Ascending aorta (tissue), 2 donors: ENCODE measurements around the gene ZEB2. TPM values are rescaled to one million over a fixed set of nuclear protein-coding genes. Genes with fewer than 3 reads are reported as not detected.

Experiments
- DNase-seq, 2 donors: peaks; one replicate each; pipeline ENCODE4 v3.0.0-alpha.2; 2019; ENCODE audit warnings: low spot score in 2 of 2
- H3K27ac ChIP-seq, 2 donors: fragments of 200-600 bp; sonication (generic); one replicate each; pipeline ENCODE4 v1.5.1; 2016 to 2017; ENCODE audit warnings: mild to moderate bottlenecking in 1 of 2
- H3K27me3 ChIP-seq: fragments of 200-600 bp; sonication (generic); one replicate; pipeline ENCODE4 v1.5.1; 2017
- H3K36me3 ChIP-seq, 2 donors: fragments of 200-600 bp; sonication (generic); one replicate each; pipeline ENCODE4 v1.5.1; 2016
- H3K4me1 ChIP-seq, 2 donors: fragments of 200-600 bp; sonication (generic); one replicate each; pipeline ENCODE4 v1.5.1; 2016 to 2017; ENCODE audit warnings: mild to moderate bottlenecking in 1 of 2
- H3K4me3 ChIP-seq, 2 donors: fragments of 200-600 bp; sonication (generic); one replicate each; pipeline ENCODE4 v1.5.1; 2016 to 2017; ENCODE audit warnings: mild to moderate bottlenecking in 1 of 2
- H3K9me3 ChIP-seq, 2 donors: fragments of 200-600 bp; sonication (generic); one replicate each; pipeline ENCODE4 v1.5.1; 2016
- CTCF ChIP-seq, 3 experiments: fragments of 200-600 bp in 2 of 3; fragments of 450-650 bp in 1 of 3; sonication (generic) in 2 of 3; IDR thresholded peaks; one replicate each; pipeline ENCODE4 v1.5.1; 2016 to 2019; ENCODE audit warnings: antibody characterized with exemption in 3 of 3, mild to moderate bottlenecking in 1 of 3, moderate library complexity in 1 of 3
- intact Hi-C: fragments of 100-400 bp; cut with DNase I; formaldehyde crosslinking; loops from one replicate; pipeline ENCODE4 v1.15.1; 2023
- total RNA-seq: library from RNA; depleted of rRNA; stranded (reverse); fragments of >200 nt; gene quantifications from one replicate; pipeline ENCODE4 v1.1.0, GENCODE V29; 2016

ZEB2 gene
- total RNA-seq, 1 donor from 2014 or later: 74.6 TPM

GRCh38 chr2:144476682-144477081 lies 43.2 kb downstream of the ZEB2 start:
- peak overlapping the region in 1 of 2 donors; percentile 6 for H3K27ac ChIP-seq
- no peak overlapping the region for H3K4me3 ChIP-seq
- intact Hi-C loops: no loop called here
- H3K27me3 ChIP-seq: no peaks in the 10 kb centered on the region
- H3K4me1 ChIP-seq: peaks cover 6 to 51% of the 10 kb centered on the region in 2 donors
- no peak for DNase-seq
- TF ChIP-seq CTCF (IDR thresholded peaks at IDR 0.05): no peak
- no peaks in the 10 kb centered on the region for H3K36me3 ChIP-seq
- no peaks in the 10 kb centered on the region for H3K9me3 ChIP-seq

DNA sequence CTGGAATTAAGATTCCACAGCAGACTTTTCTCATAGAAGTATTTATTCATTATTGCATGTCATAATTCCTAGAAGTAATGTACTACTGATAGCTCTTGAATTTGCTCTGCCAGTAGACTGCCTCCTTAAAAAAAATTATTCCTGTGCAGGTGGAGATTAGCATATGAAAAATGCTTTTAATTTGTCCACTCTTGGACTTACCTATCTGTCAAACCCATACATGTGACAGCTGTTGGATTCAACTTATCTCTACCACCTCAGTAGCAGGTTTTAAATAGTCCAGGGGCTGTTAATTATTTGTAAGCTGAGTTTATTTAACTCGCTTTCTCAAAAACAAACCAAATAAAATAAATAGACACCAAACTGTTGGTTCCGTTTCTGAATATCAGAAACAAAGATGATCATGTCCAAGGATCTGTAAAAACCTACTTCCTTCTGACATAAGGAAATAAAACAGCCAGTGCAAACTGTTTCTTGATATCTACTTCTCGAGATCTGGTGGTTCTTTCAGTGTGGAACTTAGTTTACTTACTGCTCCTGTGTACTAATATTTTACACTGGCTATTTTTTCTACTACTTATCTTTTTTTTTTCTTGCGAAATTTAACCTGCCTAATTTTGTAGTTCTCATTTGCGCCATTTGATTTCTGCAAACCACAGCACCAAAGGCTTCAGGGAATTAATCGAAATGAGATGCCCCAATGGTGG lies 44.2 kb downstream of the ZEB2 start:
- Histone ChIP-seq H3K27me3 (no peaks in the 10 kb centered on the region), H3K36me3 (no peaks in the 10 kb centered on the region), H3K4me1 (peaks cover 6 to 47% of the 10 kb centered on the region in 2 donors), H3K27ac (peak overlapping the region in 1 of 2 donors; percentile 7), H3K9me3 (no peaks in the 10 kb centered on the region), H3K4me3 (no peak overlapping the region)
- TF ChIP-seq CTCF (IDR thresholded peaks at IDR 0.05): no peak
- intact Hi-C loops: no loop called here
- no peak for DNase-seq

GRCh38 chr2:144475044-144475443 lies 44.9 kb downstream of the ZEB2 start:
- no peak for TF ChIP-seq CTCF (IDR thresholded peaks at IDR 0.05)
- no peaks in the 10 kb centered on the region for H3K27me3 ChIP-seq
- no peaks in the 10 kb centered on the region for H3K9me3 ChIP-seq
- intact Hi-C loops: no loop called here
- no peak overlapping the region for H3K4me3 ChIP-seq
- H3K27ac ChIP-seq: no peak overlapping the region
- H3K36me3 ChIP-seq: no peaks in the 10 kb centered on the region
- no peak for DNase-seq
- peaks cover 3 to 46% of the 10 kb centered on the region in 2 donors for H3K4me1 ChIP-seq

DNA sequence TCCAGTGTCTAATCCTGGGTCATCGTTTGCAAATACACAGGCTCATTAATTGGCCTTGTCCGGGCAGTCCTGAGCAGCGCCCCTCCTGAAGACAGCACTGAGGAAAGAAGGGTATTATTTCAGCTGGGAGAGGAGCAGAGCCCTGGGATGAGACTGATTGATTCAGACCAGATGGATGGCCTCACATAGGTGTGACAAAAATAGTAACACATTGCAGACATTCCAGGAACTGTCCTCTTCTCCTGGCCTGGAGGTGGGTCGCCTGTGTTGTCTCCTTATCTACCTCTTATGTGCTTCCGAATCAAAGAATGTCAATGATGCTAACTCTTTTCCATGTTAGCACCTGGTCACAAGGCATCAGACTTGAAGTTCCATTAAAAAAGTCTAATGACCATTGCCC lies 45.9 kb downstream of the ZEB2 start:
- intact Hi-C loops: no loop called here
- no peak for TF ChIP-seq CTCF (IDR thresholded peaks at IDR 0.05)
- Histone ChIP-seq H3K36me3 (no peaks in the 10 kb centered on the region), H3K4me3 (no peak overlapping the region), H3K27ac (no peak overlapping the region), H3K9me3 (no peaks in the 10 kb centered on the region), H3K4me1 (peaks cover 0 to 36% of the 10 kb centered on the region in 2 donors), H3K27me3 (no peaks in the 10 kb centered on the region)
- DNase-seq: no peak

GRCh38 chr2:144472911-144473310 lies 47.0 kb downstream of the ZEB2 start:
- no peak for DNase-seq
- TF ChIP-seq CTCF (IDR thresholded peaks at IDR 0.05): no peak
- intact Hi-C loops: no loop called here
- Histone ChIP-seq H3K27ac (no peak overlapping the region), H3K27me3 (no peaks in the 10 kb centered on the region), H3K36me3 (no peaks in the 10 kb centered on the region), H3K4me3 (no peak overlapping the region), H3K9me3 (no peaks in the 10 kb centered on the region), H3K4me1 (peaks cover 0 to 28% of the 10 kb centered on the region in 2 donors)

- DNase-seq: no peak
Measured at GRCh38 chr2:144472046-144472412, 47.9 kb downstream of the ZEB2 start.

More at GRCh38 chr2:144472046-144472412, 47.9 kb downstream of the ZEB2 start:
- Histone ChIP-seq H3K4me1 (peaks cover 0 to 22% of the 10 kb centered on the region in 2 donors), H3K9me3 (no peaks in the 10 kb centered on the region), H3K27ac (no peak overlapping the region), H3K36me3 (no peaks in the 10 kb centered on the region), H3K4me3 (no peak overlapping the region), H3K27me3 (no peaks in the 10 kb centered on the region)
- no peak for TF ChIP-seq CTCF (IDR thresholded peaks at IDR 0.05)
- intact Hi-C loops: no loop called here
